GM19099 (cell line): ENCODE results near the gene CCDC85C.

ENCODE experiments used
- POLR2A ChIP-seq: IDR thresholded peaks from 3 replicates; pipeline ENCODE4 v1.6.1; 2011; ENCODE audit warnings: low read depth; ENCODE audit not compliant: insufficient read length; ENCODE audit errors: extremely low read depth

CCDC85C gene

DNA sequence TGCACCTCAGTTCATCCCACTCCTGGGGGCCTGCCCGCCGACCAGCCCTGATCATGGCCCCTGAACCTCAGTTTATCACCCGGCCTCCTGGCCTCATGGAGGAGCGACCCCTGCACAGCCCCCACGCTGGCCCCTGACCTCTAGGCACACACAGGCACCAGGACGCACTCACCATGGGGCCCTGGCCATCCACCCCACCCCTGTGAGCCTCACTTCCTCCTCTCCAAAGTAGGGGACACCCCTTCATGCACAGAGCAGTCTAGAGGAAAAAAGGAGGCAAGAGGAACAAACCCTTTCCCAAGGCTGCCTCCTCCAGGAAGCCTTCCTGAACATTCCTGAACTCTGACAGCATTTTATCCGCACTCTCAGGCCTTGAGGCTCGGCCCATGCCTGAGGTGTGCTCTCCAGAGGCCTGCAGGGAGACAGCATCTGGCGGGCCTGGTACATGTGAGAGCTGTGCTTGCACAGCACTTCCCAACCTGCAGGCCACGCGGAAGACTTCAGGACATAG lies 83.4 kb downstream of the CCDC85C start:
- TF ChIP-seq POLR2A, result no peak

DNA sequence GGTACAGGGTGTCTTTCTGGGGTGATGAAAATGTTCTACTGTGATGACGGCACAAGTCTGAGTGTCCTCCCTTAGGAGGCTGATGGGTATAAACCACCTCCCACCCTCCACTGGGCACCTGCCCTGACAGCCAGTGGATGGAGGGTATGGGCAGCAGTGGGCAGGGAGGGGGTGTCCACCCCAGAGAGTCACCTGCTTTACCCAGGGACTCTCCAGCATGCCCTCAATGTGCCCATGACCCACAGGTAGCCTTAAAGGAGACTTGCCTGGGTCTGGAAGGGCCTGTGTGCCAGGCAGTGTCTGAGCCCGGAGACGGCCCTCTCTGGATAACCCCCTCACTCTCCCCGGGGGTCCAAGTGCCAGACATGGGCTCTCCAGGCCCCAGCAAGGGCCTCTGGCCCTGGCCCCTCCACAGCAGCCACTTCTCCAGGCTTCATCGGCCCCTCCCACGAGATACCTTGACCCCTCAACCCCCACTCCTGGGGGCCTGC lies 84.0 kb downstream of the CCDC85C start:
- no peak for TF ChIP-seq POLR2A

DNA sequence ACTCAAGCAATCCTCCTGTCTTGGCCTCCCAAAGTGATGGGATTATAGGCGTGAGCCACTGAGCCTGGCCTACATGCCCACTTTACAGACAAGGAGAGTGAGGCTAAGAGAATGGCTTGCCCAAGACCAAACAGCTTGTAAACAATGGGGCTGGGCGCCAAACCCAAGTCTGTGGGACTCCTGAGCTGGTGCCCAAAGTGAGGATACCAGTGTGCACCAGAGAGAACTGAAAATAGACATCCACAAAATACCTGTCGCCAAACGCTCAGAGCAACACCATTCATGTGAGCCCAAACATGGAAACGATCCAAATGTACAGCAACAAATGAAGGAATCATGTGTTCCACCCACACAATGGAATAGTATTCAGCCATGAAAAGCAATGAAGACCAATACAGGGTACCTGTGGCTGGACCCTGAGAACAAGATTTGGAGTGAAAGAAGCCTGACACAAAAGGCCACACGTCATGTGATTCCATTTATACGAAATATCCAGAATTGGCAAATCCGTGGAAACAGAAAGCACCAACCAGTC lies 84.6 kb downstream of the CCDC85C start:
- no peak for TF ChIP-seq POLR2A

DNA sequence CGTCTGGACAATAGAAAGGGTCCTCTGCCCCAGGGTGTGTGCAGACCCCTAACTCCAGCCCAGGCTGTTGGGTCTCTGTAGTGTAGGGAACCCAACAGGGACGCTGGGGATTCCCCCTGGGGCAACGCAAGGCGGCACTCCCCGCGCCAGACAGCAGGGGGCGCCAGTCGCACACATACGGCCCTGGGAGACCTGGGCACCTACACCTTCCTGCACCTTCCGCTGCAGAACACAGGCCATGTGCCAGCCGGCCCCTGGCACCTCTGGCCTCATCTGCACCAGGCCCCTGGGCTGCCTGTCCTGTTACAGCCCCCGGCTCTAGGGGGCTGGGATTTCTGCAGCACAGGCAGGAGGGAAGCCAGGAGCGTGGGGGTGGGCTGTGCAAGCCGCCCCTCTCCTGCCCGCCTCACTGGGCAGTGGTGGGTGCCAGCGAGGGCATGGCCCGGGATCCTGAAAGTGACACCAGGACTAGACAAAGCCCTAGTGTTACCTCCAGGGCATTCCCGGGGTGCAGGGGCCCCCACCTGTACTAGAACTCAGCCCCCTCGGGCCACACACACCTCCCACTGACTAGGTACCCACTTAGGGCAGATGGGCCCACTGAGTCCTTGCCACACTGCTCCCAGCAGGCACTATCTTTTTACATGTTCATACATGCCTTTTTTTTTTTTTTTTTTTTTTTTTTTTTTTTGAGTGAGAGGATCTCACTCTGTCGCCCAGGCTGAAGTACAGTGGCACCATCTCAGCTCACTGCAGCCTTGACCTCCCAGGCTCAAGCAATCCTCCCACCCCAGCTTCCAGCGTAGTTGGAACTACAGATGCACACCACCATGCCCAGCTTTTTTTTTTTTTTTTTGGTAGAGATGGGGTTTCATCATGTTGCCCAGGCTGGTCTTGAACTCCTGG lies 85.3 kb downstream of the CCDC85C start:
- TF ChIP-seq POLR2A, result no peak

DNA sequence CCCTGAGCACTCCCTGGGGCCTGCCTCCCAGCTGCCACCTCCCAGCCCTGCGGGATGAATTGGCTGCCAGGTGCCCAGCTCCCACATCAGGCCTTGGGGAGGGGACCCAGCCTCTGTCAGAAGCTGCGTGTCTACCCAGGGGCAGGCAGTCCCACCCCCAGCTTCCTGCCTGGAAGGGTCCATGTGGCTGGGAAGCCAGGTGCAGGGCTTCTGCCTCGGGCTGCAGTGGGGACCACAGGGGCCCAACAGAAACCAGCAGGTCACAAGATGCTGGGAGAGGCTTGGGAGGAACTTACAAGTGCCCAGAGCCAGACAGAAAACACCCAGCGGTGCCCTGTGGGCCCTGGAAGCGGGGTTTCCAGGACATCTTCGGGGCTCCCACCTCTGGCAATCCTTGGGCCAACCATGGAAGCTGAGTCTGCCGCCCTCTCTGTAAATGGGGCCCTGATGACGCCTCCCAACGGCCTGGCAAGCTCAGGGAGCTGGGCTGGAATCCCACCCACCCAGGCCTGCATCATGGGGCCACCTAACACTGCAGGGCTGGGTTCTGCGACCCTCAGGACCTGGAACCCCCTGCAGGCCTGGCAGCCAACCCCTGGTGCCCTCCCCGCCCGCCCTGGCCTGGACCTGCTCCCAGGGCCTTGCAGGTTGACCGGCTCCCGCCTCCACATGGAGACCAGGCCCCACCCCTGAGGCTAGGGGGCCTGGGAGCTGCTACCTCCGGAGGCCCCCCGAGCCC lies 86.2 kb downstream of the CCDC85C start:
- no peak for TF ChIP-seq POLR2A

DNA sequence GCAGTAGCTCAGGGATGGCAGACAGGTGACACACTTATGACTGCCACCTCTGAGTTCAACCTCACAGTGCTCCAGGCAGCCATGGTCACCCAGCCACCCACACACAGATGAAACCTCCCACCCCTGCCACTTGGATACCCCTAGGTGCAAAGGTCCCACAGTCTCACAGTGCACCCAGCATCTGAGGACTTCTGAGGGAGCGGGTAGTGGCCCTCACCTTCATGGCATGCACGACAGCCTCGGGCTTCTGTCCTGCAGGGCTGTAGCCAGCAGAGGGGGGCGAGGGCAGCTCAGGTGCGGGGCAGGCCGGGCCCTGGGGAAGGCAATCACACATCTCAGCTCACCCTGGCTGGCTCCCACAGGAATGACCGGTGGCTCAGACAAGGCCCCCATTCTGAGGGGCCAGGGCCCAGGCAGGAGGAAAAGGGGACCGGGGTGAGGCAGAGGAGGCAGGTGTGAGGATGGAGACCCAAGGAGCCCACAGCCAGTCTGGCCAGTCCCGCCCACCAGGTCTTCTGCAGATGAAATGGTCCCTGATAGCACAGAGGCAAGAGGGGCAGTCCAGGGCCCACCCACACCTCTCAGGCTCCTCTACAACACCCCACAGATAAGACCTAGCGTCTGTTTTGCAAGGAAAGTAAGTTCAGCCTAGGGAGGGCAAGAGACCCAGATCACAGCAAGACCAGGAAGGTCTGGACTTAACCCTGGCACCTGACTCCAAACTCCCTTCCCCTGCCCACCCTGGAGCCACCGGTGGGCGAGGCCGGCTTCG lies 87.0 kb downstream of the CCDC85C start:
- no peak for TF ChIP-seq POLR2A

DNA sequence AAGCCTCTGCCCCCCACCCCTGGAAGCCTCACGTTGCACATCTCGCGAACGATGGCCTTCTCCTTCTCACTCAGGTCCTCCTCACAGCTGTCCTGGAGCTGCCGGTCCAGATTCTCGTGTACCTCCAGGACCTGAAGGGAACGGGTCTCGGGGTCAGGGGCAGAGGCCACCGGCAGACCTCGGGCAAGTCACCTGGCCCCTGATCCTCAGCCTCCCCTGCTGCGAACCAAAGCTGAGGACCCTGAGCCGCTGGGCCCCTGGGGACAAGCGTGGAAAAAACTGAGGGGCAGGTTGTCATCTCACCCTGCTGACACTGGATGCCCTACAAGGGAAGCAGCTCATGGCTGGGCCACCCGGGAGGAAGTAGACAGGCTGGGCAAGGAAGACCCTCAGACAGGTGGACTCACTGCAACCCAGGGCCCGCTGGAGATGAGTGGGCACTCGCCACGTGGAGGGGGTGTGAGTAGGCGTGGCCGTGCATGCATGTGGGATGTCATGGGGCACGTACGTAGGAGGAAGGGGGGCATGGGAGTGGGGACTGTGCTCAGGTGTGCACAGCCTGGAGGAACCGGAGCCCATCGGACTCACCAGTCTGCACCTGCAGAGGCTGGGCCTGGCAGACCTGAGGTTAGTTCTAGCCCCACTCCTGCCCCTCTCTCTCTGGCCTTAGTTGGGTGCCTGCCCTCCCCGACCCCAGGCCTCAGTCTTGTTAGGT lies 87.7 kb downstream of the CCDC85C start:
- TF ChIP-seq POLR2A, result no peak

DNA sequence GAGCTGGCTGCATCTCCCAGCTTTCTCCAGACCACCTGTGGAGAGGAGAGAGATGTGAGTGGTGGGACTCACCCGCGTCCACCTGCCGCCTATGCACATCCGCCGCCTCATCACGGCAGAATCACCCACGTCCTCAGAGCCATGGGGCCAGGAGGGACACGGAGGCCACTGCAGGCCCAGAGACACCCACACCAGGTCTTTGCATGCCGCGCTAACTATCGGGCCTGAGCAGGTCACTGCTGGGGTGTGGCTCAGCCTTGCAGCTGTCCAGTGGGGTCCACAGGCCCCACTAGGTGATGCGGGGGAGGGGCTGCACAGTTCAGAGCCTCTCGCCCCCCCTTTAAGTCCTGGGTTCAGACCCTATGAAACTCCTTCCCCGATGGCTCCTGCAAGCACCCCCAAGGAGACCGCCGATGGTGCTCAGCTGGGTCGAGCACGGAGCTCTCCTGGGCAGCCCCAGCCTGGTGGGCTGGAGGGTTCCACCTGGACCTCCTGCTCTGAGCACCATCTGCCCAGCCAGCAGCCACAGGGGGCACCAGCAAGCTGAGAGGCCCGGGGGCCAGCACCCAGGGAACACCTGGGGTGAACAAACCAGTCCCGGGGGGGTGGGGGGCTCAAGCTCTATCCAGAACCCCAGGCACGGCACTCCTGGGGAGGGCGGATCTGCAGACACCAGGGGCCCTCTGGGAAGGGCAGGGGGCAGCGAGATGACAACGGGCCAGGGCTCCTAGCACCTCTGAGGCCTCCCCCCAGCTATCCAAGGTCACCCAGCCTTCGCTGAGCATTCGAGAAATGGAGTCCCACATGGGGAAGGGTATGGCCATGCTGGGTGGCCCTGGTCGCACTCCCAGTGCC lies 88.5 kb downstream of the CCDC85C start:
- TF ChIP-seq POLR2A, result no peak

DNA sequence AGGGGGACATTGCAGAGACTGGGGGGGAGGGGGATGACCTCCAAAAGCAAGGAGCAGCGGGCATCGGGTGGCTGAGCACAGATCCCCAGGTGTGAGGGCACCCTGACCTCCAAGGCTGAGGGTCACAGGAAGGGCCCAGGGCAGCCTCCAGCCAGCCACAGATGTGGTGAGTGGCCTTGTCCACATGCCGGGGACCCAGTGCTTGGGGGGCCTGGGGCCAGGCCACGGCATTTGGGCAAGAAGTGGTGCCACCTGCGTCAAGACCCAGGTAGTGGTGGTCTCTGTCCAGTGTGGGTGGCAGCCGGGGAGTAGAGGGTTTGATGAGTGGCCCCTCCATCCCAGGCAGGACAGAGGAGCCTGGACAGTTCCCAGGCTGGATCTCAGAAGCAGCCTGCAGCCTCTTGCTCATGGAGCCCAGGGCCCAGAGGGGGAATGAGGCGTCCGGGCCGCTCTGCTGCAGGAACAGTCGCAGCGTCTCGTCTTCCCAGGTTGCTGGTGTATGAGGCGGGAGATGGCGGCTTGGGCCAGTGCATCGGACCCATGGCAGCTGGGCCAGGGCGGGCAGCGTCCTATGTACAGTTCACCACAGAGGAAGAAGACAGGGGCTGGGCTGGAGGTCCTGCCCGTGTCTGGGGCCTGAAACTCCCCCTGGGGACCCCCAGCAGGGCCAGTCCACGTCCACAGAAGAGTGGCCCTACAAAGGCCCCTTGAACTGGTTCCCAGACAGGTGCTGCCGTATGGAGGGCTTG lies 89.3 kb downstream of the CCDC85C start:
- TF ChIP-seq POLR2A, result no peak

DNA sequence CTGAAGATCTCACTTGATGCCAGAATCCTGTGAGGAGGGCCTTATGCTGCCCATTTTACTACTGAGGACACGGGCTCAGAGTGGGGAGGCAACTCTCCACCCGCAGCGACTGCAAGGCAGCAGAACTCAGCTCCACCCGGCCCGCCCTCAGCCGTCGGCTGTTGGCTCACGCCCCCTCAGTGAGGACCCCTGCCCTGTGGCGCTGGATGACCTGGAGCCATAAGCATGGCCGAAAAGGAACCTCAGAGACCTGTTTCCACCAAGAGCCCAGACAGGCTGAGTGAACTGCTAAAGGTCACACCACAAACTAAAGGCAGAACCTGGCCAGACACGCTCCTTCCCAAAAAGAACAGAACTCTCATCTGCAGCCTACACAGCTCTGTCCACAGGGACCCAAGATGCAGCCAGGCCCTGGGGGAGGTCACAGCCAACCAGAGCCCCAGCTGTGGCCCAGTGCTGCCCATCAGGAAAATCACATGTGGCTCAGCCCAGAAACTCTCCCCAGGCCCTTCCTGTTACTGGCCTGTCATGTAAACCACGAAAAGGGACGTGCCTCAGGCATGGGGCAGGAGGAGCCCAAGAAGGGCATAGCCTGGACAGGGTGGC lies 90.0 kb downstream of the CCDC85C start:
- TF ChIP-seq POLR2A, result no peak

DNA sequence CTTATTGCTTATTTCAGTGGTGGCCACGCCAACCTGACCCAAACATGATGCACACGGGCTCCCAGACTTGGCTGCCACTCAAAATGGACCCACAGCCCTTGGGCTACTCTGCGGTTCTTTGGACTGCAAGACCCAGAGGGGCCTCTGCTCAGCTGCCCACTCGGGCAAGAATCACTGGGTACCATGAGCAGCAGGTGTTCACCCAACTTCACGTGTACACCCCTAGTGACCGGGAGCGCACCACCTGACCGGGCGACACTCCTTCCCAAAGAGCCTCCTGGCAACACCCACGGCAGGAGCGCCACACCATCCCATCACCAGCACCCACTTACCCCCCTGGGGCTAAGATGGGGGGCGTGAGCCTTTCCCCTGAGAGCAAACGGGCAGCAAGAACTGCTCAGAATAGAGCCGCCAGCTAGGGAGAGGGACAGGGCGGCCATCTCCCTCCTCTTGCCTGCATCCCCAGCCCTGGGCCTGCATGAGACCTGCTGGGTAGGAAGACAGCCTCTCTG lies 90.8 kb downstream of the CCDC85C start:
- TF ChIP-seq POLR2A, result no peak
